Colonic mucosa (tissue), 4 donors: ENCODE results near the gene NFYB. TPM values are rescaled to one million over a fixed set of nuclear protein-coding genes. Genes with fewer than 3 reads are reported as not detected.

Experiments used
- DNase-seq: peaks from one replicate; pipeline ENCODE4 v3.0.0-alpha.2; 2020
- H3K27ac ChIP-seq: fragments of 200-600 bp; one replicate; pipeline ENCODE4 v1.8.0; 2021
- H3K27me3 ChIP-seq: fragments of 200-600 bp; one replicate; pipeline ENCODE4 v1.8.0; 2021
- H3K36me3 ChIP-seq: fragments of 200-600 bp; one replicate; pipeline ENCODE4 v1.8.0; 2021
- H3K4me1 ChIP-seq: fragments of 200-600 bp; one replicate; pipeline ENCODE4 v1.8.0; 2021; ENCODE audit warnings: mild to moderate bottlenecking
- H3K4me3 ChIP-seq: fragments of 200-600 bp; one replicate; pipeline ENCODE4 v1.8.0; 2021
- H3K9ac ChIP-seq, 2 donors: one replicate each; pipeline ENCODE4 v1.7.0; 2013; ENCODE audit warnings: control low read depth in 2 of 2, low read depth in 2 of 2, low read length in 2 of 2
- H3K9me3 ChIP-seq: fragments of 200-600 bp; one replicate; pipeline ENCODE4 v1.8.0; 2021
- CTCF ChIP-seq: fragments of 200-600 bp; IDR thresholded peaks from one replicate; pipeline ENCODE4 v1.8.0; 2022; ENCODE audit warnings: antibody characterized with exemption, mild to moderate bottlenecking
- intact Hi-C: fragments of 100-400 bp; cut with DNase I; formaldehyde crosslinking; loops from one replicate; pipeline ENCODE4 v1.14.1; 2022
- total RNA-seq, 2 donors: library from RNA; stranded (reverse); fragmentation: NEBNext Ultra II Directional in 1 of 2; extraction: Animal tissue kit (Norgen Biotek cat#: 25700) in 1 of 2; gene quantifications; one replicate each; pipeline ENCODE4 v1.2.1, GENCODE V29; 2021
- donor health status: healthy.
- donor health status: DM: no; HTN: no; CAD: no.
- donor health status: DM: no; HTN: no; CAD: no.

NFYB gene
- total RNA-seq, 2 donors from 2014 or later: 15.6 to 19.8 TPM

DNA sequence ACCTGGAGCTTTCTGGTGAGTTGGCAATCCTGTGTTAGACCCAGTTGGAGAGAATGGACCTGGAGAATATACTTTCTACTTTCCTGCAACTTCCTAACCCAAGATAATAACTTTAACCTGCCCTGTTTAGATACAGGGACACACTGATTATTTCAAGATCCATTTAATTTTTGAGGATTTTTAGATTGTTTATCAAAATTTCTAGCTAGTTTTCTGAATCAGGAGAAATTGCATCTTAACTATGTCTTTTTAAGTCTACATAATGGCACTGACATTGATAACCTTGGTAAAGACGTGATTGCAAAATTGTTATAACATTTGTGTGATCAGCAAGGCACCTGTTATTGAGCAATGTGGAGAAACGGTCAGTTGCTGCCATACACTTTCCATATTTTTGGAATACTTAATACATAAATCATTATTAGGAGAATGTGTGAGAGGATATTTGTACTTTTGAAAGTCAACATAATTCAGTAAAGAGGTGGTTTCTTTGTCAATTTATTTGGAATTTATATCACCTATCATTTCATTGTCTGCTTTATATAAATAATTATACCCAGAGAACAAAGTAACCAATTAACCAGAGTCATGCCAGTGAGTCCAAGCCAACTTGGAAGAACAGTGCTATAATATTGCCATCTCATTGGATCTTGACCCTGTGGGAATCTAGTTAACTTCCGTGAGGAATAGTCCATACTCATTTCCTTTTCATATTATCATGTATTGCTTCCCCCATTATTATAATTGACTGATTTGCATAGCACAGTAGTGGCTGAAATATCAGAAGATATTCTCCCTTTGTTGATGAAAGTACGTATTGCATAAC is 28.4 kb downstream of the NFYB start:
- no peak overlapping the region for H3K27ac ChIP-seq
- H3K4me3 ChIP-seq: no peak overlapping the region
- H3K9ac ChIP-seq: no peak overlapping the region
- no peaks in the 10 kb centered on the region for H3K4me1 ChIP-seq
- DNase-seq: no peak
- no peaks in the 10 kb centered on the region for H3K27me3 ChIP-seq
- intact Hi-C loops: loop anchor here (5.0 to 10.0 kb wide), 3 partner anchors 52 to 232 kb away; no protein-coding TSS in a partner anchor
- TF ChIP-seq CTCF: peak; percentile 27
- no peaks in the 10 kb centered on the region for H3K36me3 ChIP-seq
- no peaks in the 10 kb centered on the region for H3K9me3 ChIP-seq

DNA sequence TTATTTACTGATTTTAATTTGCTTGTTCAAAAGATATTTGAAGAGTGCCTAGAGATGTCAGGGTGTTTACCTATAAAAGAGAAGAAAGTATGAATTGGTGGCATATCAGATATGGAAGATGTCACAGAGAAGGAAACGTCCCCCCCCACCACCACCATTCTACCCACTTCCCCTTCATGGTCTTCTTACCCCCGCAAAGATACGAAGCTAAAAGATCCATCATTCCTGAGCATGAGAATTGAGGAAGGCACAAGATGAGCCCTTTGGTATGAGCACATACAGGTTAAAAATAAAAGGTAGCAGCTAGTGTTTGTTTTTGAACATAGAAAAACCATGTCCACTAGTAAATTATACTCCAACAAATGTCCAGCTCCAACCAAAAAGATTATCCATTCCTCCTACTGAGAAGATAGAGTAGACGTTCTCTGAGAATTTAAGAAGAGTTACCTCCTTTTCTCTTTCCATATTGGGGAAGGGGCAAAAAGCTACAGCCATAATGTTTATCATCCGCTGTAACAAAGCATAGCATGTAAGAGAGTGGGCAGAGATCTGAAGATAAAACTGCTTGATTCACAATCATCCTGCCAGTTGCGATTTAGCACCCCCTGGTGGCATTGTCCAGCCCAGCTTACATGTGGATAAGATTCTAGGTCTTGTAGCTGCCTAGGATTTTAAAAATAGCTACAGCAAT is 29.1 kb downstream of the NFYB start:
- Histone ChIP-seq H3K9me3 (no peaks in the 10 kb centered on the region), H3K4me1 (no peaks in the 10 kb centered on the region), H3K9ac (no peak overlapping the region), H3K4me3 (no peak overlapping the region), H3K27ac (no peak overlapping the region), H3K27me3 (no peaks in the 10 kb centered on the region), H3K36me3 (no peaks in the 10 kb centered on the region)
- intact Hi-C loops: loop anchor here (5.0 to 10.0 kb wide), 3 partner anchors 52 to 232 kb away; no protein-coding TSS in a partner anchor
- peak; percentile 86 for TF ChIP-seq CTCF
- DNase-seq: peak; percentile 88

DNA sequence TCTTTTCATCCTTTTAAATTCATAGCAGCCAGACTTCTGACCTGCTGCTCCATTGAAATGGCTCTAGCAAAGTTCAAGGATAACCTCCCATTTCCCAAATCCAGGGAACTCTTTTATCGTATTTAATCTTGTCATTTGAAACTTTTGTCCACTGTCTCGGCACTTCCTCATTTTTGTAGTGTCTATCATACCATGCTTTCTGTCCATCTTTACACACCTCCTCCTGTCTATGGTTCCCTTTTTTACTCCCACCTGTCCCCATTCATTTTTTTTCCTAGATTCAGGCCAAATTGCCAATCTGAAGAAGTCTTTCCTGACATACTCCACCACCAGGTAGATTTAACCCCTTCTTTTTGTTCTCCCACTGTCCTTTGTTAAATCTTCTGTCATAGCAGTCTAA is 31.0 kb downstream of the NFYB start:
- H3K27ac ChIP-seq: no peak overlapping the region
- H3K4me1 ChIP-seq: no peaks in the 10 kb centered on the region
- no peak overlapping the region for H3K9ac ChIP-seq
- H3K27me3 ChIP-seq: no peaks in the 10 kb centered on the region
- H3K4me3 ChIP-seq: no peak overlapping the region
- no peaks in the 10 kb centered on the region for H3K36me3 ChIP-seq
- DNase-seq: no peak
- H3K9me3 ChIP-seq: no peaks in the 10 kb centered on the region
- TF ChIP-seq CTCF: no peak
- intact Hi-C loops: loop anchor here (5.0 to 10.0 kb wide), 3 partner anchors 50 to 230 kb away; no protein-coding TSS in a partner anchor

- no peak for TF ChIP-seq CTCF
- no peak overlapping the region for H3K4me3 ChIP-seq
- H3K27me3 ChIP-seq: no peaks in the 10 kb centered on the region
- intact Hi-C loops: loop anchor here (5.0 to 10.0 kb wide), 3 partner anchors 48 to 228 kb away; no protein-coding TSS in a partner anchor
- no peak overlapping the region for H3K9ac ChIP-seq
- H3K27ac ChIP-seq: no peak overlapping the region
- no peaks in the 10 kb centered on the region for H3K36me3 ChIP-seq
- no peak for DNase-seq
- H3K4me1 ChIP-seq: no peaks in the 10 kb centered on the region
- H3K9me3 ChIP-seq: no peaks in the 10 kb centered on the region
Measured at GRCh38 chr12:104105461-104105860, 32.5 kb downstream of the NFYB start.

DNA sequence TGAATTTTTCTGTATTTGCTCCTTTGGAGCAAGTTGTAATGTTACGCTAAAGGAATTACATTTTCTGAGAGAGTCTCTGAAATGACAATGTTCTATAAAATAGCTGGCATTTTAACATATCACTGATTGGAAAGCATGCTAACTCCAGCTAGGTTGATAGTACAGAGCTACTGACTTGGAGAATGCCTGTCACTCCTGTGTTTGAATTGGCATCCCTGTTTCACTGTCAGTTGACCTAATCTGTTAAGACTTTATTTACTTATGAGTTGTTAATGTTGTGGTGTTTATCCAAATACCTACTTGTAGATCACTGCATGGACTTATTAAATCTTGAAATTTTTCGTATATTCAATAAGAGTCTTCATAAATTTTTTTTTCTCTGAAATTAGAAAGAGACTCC is 40.1 kb downstream of the NFYB start:
- H3K27me3 ChIP-seq: no peaks in the 10 kb centered on the region
- no peaks in the 10 kb centered on the region for H3K9me3 ChIP-seq
- no peak for DNase-seq
- TF ChIP-seq CTCF: no peak
- no peaks in the 10 kb centered on the region for H3K4me1 ChIP-seq
- no peak overlapping the region for H3K27ac ChIP-seq
- H3K9ac ChIP-seq: no peak overlapping the region
- H3K36me3 ChIP-seq: peaks cover 7% of the 10 kb centered on the region
- intact Hi-C loops: no loop called here
- no peak overlapping the region for H3K4me3 ChIP-seq
